DOHH2 (cell line): Measurements from ENCODE around the gene RUSC1.

ENCODE experiments used
- H3F3A ChIP-seq: fragments of 200-600 bp; sonication (generic), shearing (Covaris generic); 2 replicates; pipeline ENCODE4 v1.6.0; 2016; ENCODE audit warnings: antibody characterized with exemption, mild to moderate bottlenecking; ENCODE audit not compliant: control insufficient read depth, insufficient read depth
- H3K27ac ChIP-seq: fragments of 200-600 bp; sonication (generic); 2 replicates; pipeline ENCODE4 v1.5.1; 2014; ENCODE audit warnings: low read depth, mild to moderate bottlenecking, low read length, moderate library complexity
- H3K27me3 ChIP-seq: fragments of 200-600 bp; sonication (generic); 2 replicates; pipeline ENCODE4 v1.6.1; 2014; ENCODE audit warnings: mild to moderate bottlenecking, low read length, mixed read lengths; ENCODE audit not compliant: control insufficient read depth
- H3K36me3 ChIP-seq: fragments of 200-600 bp; sonication (generic); 2 replicates; pipeline ENCODE4 v1.6.1; 2014; ENCODE audit warnings: mild to moderate bottlenecking, low read length, moderate library complexity, mixed read lengths; ENCODE audit not compliant: control insufficient read depth
- H3K4me1 ChIP-seq: fragments of 200-600 bp; sonication (generic); 2 replicates; pipeline ENCODE4 v1.6.1; 2014; ENCODE audit warnings: mild to moderate bottlenecking, low read length, mixed read lengths; ENCODE audit not compliant: control insufficient read depth
- H3K4me2 ChIP-seq: fragments of 200-600 bp; sonication (generic); 2 replicates; pipeline ENCODE4 v1.6.0; 2014; ENCODE audit warnings: mild to moderate bottlenecking, low read length, moderate library complexity
- H3K4me3 ChIP-seq: fragments of 200-600 bp; sonication (generic); 2 replicates; pipeline ENCODE4 v1.5.1; 2014; ENCODE audit warnings: mild to moderate bottlenecking, low read length, mixed read lengths
- H3K79me2 ChIP-seq: fragments of 200-600 bp; sonication (generic); 2 replicates; pipeline ENCODE4 v1.6.1; 2014; ENCODE audit warnings: mild to moderate bottlenecking, low read length, mixed read lengths; ENCODE audit not compliant: control insufficient read depth
- H3K9me2 ChIP-seq: fragments of 200-600 bp; sonication (generic); replicated peaks from 2 replicates; pipeline ENCODE4 v1.6.1; 2014; ENCODE audit warnings: mild to moderate bottlenecking, low read length, mixed read lengths; ENCODE audit not compliant: control insufficient read depth
- H3K9me3 ChIP-seq: fragments of 200-600 bp; sonication (generic); 2 replicates; pipeline ENCODE4 v1.6.1; 2014; ENCODE audit warnings: antibody characterized with exemption, low read length, mixed read lengths; ENCODE audit not compliant: control insufficient read depth, insufficient read depth
- H4K20me1 ChIP-seq: fragments of 200-600 bp; sonication (generic); 2 replicates; pipeline ENCODE4 v1.6.0; 2014; ENCODE audit warnings: low read depth, mild to moderate bottlenecking, antibody characterized with exemption, low read length, moderate library complexity; ENCODE audit not compliant: control insufficient read depth, insufficient read depth
- EZH2phosphoT487 ChIP-seq: fragments of 200-600 bp; sonication (generic); IDR thresholded peaks from 2 replicates; pipeline ENCODE4 v1.6.1; 2017; ENCODE audit warnings: borderline replicate concordance, mild to moderate bottlenecking, antibody characterized with exemption, low read length, moderate library complexity, mixed read lengths
- TF ChIP-seq, protein P1 (sequence below): fragments of 200-600 bp; sonication (generic); IDR thresholded peaks from one replicate; pipeline ENCODE4 v1.5.1; 2014; ENCODE audit warnings: antibody characterized with exemption, mild to moderate bottlenecking, low read depth, low read length; ENCODE audit not compliant: poor library complexity, severe bottlenecking

RUSC1 gene, protein sequence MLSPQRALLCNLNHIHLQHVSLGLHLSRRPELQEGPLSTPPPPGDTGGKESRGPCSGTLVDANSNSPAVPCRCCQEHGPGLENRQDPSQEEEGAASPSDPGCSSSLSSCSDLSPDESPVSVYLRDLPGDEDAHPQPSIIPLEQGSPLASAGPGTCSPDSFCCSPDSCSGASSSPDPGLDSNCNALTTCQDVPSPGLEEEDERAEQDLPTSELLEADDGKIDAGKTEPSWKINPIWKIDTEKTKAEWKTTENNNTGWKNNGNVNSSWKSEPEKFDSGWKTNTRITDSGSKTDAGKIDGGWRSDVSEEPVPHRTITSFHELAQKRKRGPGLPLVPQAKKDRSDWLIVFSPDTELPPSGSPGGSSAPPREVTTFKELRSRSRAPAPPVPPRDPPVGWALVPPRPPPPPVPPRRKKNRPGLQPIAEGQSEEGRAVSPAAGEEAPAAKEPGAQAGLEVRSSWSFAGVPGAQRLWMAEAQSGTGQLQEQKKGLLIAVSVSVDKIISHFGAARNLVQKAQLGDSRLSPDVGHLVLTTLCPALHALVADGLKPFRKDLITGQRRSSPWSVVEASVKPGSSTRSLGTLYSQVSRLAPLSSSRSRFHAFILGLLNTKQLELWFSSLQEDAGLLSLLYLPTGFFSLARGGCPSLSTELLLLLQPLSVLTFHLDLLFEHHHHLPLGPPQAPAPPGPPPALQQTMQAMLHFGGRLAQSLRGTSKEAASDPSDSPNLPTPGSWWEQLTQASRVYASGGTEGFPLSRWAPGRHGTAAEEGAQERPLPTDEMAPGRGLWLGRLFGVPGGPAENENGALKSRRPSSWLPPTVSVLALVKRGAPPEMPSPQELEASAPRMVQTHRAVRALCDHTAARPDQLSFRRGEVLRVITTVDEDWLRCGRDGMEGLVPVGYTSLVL

DNA sequence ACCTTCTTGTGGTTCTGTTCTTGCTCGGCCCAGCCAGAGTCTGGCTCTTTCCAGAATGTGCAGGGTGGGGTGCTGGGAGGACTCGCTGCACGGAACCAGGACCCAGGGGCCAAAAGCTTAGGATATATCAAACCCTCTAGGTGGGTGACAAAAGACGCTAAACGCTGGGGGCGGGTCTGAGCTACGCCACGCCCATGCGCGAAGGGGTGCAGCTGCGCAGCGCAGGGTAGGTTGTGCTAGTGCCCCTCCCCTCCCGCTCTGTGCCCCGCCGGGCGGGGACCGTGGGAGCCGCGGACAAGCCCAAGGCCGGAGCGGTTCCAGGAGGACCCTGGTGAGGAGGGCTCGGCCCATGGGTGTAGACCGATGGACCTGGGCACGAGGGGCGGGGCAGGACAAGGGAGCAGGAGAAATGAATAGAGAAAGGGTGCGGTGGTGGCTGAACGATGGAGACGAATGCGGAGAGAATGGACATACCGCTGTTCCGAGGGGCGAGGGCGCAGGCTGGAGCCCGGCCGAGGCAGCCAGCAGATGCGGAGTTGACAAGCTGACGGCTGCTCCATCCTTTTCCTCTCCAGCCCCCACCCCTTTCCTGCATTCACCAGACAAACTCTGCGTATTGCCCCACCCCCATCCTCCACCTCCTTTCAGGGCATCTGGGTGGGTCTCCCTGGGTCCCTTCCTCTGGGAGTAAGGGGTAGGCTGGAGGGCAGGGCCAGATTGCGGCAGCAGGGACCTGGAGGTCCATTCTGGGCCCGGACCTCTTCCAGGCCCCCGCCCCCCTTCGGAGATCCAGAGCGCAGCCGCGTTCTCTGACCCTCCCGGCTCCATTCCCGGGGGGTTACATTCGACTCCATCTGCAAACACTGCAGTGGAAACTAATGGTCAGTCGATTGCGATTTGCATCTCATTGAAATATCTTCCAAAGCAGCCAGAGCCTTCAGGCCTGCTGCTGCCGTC is at the start of gene RUSC1:
Gene RUSC1 (plus strand): TSS at position 234 of the 957 bp plus-strand sequence. CDS start 880 bp downstream, outside the sequence.
- no peaks in the 10 kb centered on the region for H3K9me2 ChIP-seq
- peak within 1 kb of the TSS; percentile 47 for H3K4me2 ChIP-seq
- peak within 1 kb of the TSS; percentile 46 for H3K4me3 ChIP-seq
- H3K79me2 ChIP-seq = peaks cover 10% of the 10 kb centered on the region
- H3K27ac ChIP-seq = peak within 1 kb of the TSS; percentile 29
- peaks cover 44% of the 10 kb centered on the region for H3K4me1 ChIP-seq
- no peak for TF ChIP-seq EZH2phosphoT487
- TF ChIP-seq, protein P1, sequence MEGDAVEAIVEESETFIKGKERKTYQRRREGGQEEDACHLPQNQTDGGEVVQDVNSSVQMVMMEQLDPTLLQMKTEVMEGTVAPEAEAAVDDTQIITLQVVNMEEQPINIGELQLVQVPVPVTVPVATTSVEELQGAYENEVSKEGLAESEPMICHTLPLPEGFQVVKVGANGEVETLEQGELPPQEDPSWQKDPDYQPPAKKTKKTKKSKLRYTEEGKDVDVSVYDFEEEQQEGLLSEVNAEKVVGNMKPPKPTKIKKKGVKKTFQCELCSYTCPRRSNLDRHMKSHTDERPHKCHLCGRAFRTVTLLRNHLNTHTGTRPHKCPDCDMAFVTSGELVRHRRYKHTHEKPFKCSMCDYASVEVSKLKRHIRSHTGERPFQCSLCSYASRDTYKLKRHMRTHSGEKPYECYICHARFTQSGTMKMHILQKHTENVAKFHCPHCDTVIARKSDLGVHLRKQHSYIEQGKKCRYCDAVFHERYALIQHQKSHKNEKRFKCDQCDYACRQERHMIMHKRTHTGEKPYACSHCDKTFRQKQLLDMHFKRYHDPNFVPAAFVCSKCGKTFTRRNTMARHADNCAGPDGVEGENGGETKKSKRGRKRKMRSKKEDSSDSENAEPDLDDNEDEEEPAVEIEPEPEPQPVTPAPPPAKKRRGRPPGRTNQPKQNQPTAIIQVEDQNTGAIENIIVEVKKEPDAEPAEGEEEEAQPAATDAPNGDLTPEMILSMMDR = no peak
- no peaks in the 10 kb centered on the region for H3K27me3 ChIP-seq
- H3K9me3 ChIP-seq = no peaks in the 10 kb centered on the region
- H3K36me3 ChIP-seq = peaks cover 42% of the 10 kb centered on the region
- H3F3A ChIP-seq = peaks cover 35% of the 10 kb centered on the region
- H4K20me1 ChIP-seq = 0 out of 2 replicates have a peak, but pooled peaks cover 4% of the 10 kb centered on the region

DNA sequence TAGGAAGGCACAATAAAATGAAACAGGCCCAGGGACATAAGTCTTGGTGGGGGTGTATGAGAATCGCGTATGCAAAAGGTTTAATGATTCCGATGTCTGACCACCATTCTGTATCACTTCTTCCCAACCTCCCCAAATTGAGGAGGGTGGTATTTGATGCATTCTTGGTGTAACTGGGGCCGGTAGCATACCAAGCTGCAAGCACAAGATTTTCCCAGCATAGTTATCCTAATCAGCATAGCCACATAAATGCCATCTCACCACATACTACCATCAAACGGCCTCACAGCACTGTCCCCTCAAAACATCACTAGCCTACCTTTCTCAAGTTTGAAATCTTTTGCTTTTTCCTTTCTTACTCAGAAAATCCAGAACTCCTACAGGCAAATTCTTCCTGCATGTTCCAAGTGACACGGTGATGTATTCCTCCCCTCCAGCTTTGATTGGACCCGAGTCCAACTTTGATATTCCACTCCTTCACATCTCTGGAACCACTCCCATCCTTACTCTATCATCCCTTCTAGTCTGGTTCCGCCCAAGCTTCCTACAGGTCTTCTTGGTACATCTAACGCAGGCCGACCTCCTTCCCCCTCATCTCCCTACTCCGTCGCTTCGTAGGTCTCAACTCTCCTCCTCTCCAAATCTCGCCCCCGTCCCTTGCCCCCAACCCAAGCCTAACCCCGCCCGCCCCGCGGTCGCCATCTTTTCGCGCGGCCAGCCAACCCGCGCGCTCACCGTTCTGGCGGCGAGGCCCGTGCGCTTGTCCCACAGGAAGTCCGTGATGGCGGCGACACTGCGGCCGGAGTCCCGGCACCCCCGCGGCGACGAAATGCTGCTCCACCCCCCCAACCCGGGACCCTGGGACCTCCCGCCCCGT is 48.0 kb upstream of the RUSC1 start:
- Histone ChIP-seq H3K9me3 (no peaks in the 10 kb centered on the region), H3K4me3 (peak overlapping the region; percentile 80), H3K27ac (peak overlapping the region; percentile 59), H3K27me3 (no peaks in the 10 kb centered on the region), H4K20me1 (peaks cover 5% of the 10 kb centered on the region; the same call in 1 of the 2 replicates), H3K4me2 (peak overlapping the region; percentile 93), H3F3A (peaks cover 10% of the 10 kb centered on the region), H3K4me1 (peaks cover 31% of the 10 kb centered on the region), H3K36me3 (peaks cover 51% of the 10 kb centered on the region), H3K9me2 (no peaks in the 10 kb centered on the region), H3K79me2 (peaks cover 46% of the 10 kb centered on the region)
- no peak for TF ChIP-seq EZH2phosphoT487
- TF ChIP-seq, protein P1 = no peak
